Measurements from ENCODE around the gene PTGER2.

- TF ChIP-seq, protein P1, sequence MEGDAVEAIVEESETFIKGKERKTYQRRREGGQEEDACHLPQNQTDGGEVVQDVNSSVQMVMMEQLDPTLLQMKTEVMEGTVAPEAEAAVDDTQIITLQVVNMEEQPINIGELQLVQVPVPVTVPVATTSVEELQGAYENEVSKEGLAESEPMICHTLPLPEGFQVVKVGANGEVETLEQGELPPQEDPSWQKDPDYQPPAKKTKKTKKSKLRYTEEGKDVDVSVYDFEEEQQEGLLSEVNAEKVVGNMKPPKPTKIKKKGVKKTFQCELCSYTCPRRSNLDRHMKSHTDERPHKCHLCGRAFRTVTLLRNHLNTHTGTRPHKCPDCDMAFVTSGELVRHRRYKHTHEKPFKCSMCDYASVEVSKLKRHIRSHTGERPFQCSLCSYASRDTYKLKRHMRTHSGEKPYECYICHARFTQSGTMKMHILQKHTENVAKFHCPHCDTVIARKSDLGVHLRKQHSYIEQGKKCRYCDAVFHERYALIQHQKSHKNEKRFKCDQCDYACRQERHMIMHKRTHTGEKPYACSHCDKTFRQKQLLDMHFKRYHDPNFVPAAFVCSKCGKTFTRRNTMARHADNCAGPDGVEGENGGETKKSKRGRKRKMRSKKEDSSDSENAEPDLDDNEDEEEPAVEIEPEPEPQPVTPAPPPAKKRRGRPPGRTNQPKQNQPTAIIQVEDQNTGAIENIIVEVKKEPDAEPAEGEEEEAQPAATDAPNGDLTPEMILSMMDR (IDR thresholded peaks at IDR 0.05): no peak
- TF ChIP-seq ZFX (IDR thresholded peaks at IDR 0.05; ENCODE audit: borderline replicate concordance): no peak
Observed at GRCh38 chr14:52310541-52310940, 3.6 kb upstream of the PTGER2 start.
